Measurements from ENCODE around the gene LAG3.

Gene LAG3

GRCh38 chr12:6822426-6823135 lies 50.3 kb downstream of the LAG3 start:
- DNase-seq (ENCODE audit: low read depth, low spot score) = no peak

- no peak for DNase-seq (ENCODE audit: low read depth, low spot score)
Observed at GRCh38 chr12:6823182-6824084, 51.1 kb downstream of the LAG3 start.

- DNase-seq (ENCODE audit: low read depth, low spot score) = no peak
Observed at GRCh38 chr12:6824085-6824775, 51.9 kb downstream of the LAG3 start.

- DNase-seq (ENCODE audit: low read depth, low spot score) = no peak
Observed at GRCh38 chr12:6824901-6825381, 52.6 kb downstream of the LAG3 start.

GRCh38 chr12:6825398-6826124 lies 53.2 kb downstream of the LAG3 start:
- DNase-seq (ENCODE audit: low read depth, low spot score) = peak; percentile 57

GRCh38 chr12:6826125-6826733 lies 53.9 kb downstream of the LAG3 start:
- DNase-seq (ENCODE audit: low read depth, low spot score) = no peak

GRCh38 chr12:6826734-6827436 lies 54.6 kb downstream of the LAG3 start:
- DNase-seq (ENCODE audit: low read depth, low spot score) = no peak

GRCh38 chr12:6827437-6827911 lies 55.2 kb downstream of the LAG3 start:
- no peak for DNase-seq (ENCODE audit: low read depth, low spot score)

All from iPS DF 19.7 (cell line).